GM12878 (cell line): ENCODE measurements around the gene MAP3K7CL. TPM values are rescaled to one million over a fixed set of nuclear protein-coding genes. Genes with fewer than 3 reads are reported as not detected.

Experiments
- BRCA1 ChIP-seq: IDR thresholded peaks from 2 replicates; pipeline ENCODE4 v1.6.1; 2011; ENCODE audit warnings: low read depth, low read length, improper control_type of control experiment
- CEBPB ChIP-seq, 2 experiments: fragments of 150-350 bp in 1 of 2; IDR thresholded peaks; 2 replicates each; pipeline ENCODE4 v1.6.1; 2012 to 2014; ENCODE audit warnings: low read depth in 2 of 2, low read length in 2 of 2, borderline replicate concordance in 1 of 2, inconsistent platforms in 1 of 2
- FOXM1 ChIP-seq: IDR thresholded peaks from 2 replicates; pipeline ENCODE4 v1.6.1; 2012; ENCODE audit warnings: low read depth, mild to moderate bottlenecking, inconsistent platforms, low read length, moderate library complexity
- GABPA ChIP-seq: IDR thresholded peaks from 2 replicates; pipeline ENCODE4 v1.6.1; 2014; ENCODE audit warnings: antibody characterized with exemption, low read depth, mild to moderate bottlenecking, inconsistent platforms
- JUNB ChIP-seq: IDR thresholded peaks from 2 replicates; pipeline ENCODE4 v1.6.1; 2016; ENCODE audit warnings: antibody characterized with exemption, mild to moderate bottlenecking
- LARP7 ChIP-seq: fragments of 450-650 bp; IDR thresholded peaks from 2 replicates; pipeline ENCODE4 v1.6.1; 2017; ENCODE audit warnings: mild to moderate bottlenecking
- MYB ChIP-seq: fragments of 150-350 bp; IDR thresholded peaks from 2 replicates; pipeline ENCODE4 v1.6.1; 2014; ENCODE audit warnings: mild to moderate bottlenecking, low read depth, low read length, borderline replicate concordance
- NFYB ChIP-seq: IDR thresholded peaks from 2 replicates; pipeline ENCODE4 v1.6.1; 2011; ENCODE audit warnings: low read depth, mild to moderate bottlenecking, low read length, improper control_type of control experiment, moderate library complexity; ENCODE audit not compliant: insufficient read depth
- NR2F1 ChIP-seq: fragments of 450-650 bp; conservative IDR thresholded peaks from 2 replicates; pipeline ENCODE4 v1.6.1; 2017; ENCODE audit warnings: mild to moderate bottlenecking
- NRF1 ChIP-seq: conservative IDR thresholded peaks from 2 replicates; pipeline ENCODE4 v1.6.1; 2011; ENCODE audit warnings: mild to moderate bottlenecking, low read depth, low read length, improper control_type of control experiment
- POLR2AphosphoS5 ChIP-seq: IDR thresholded peaks from 2 replicates; pipeline ENCODE4 v1.6.1; 2011; ENCODE audit warnings: mild to moderate bottlenecking, low read length, inconsistent platforms
- RAD21 ChIP-seq: IDR thresholded peaks from 2 replicates; pipeline ENCODE4 v1.6.1; 2011; ENCODE audit warnings: mild to moderate bottlenecking, low read depth, low read length, moderate library complexity; ENCODE audit not compliant: insufficient read depth
- RUNX3 ChIP-seq: IDR thresholded peaks from 2 replicates; pipeline ENCODE4 v1.6.1; 2012; ENCODE audit warnings: low read length, inconsistent platforms
- SMAD5 ChIP-seq: IDR thresholded peaks from 2 replicates; pipeline ENCODE4 v1.6.1; 2016; ENCODE audit warnings: antibody characterized with exemption, low read depth
- TAF1 ChIP-seq: IDR thresholded peaks from 2 replicates; pipeline ENCODE4 v1.6.1; 2011; ENCODE audit warnings: mild to moderate bottlenecking, low read depth, low read length, borderline replicate concordance
- TCF12 ChIP-seq: IDR thresholded peaks from 2 replicates; pipeline ENCODE4 v1.6.1; 2011; ENCODE audit warnings: low read depth, mild to moderate bottlenecking, low read length
- WRNIP1 ChIP-seq: IDR thresholded peaks from 2 replicates; pipeline ENCODE4 v1.6.1; 2011; ENCODE audit warnings: low read depth, low read length, improper control_type of control experiment, borderline replicate concordance
- ZNF24 ChIP-seq: fragments of 450-650 bp; IDR thresholded peaks from 2 replicates; pipeline ENCODE4 v1.6.1; 2017; ENCODE audit warnings: antibody characterized with exemption, mild to moderate bottlenecking
- ZSCAN29 ChIP-seq: fragments of 450-650 bp; IDR thresholded peaks from 2 replicates; pipeline ENCODE4 v1.6.1; 2017; ENCODE audit warnings: mild to moderate bottlenecking, moderate library complexity
- polyA plus RNA-seq, 11 experiments: library from polyadenylated mRNA; depleted of rRNA in 4 of 11; unstranded in 6 of 11; stranded (reverse) in 5 of 11; fragments of >200 nt; fragmentation: Nextera tagmentation in 4 of 11; fragmentation: Illumina TruSeq in 1 of 11; extraction: Ambion mirVana in 4 of 11; extraction: Trizol in 1 of 11; gene quantifications; 1 replicate in 1 of 11; 2 replicates in 10 of 11; pipeline versions ENCODE4 v1.2.1 to v1.2.3, GENCODE V29; 2011 to 2016; ENCODE audit warnings: inconsistent platforms in 2 of 11, missing spikeins in 2 of 11, low read depth in 1 of 11
- total RNA-seq, 4 experiments: library from RNA; depleted of rRNA in 3 of 4; stranded (reverse); fragments of >200 nt in 3 of 4; fragmentation: Illumina TruSeq in 1 of 4; extraction: Trizol in 1 of 4; gene quantifications; 2 replicates each; pipeline versions ENCODE4 v1.2.1 to v1.2.3, GENCODE V29; 2013 to 2021
- TF ChIP-seq, protein P1 (sequence below), 3 experiments: IDR thresholded peaks in 2 of 3; conservative IDR thresholded peaks in 1 of 3; 2 replicates each; pipeline ENCODE4 v1.5.1; 2011; ENCODE audit warnings: low read depth in 3 of 3, low read length in 3 of 3, mild to moderate bottlenecking in 3 of 3, control low read depth in 2 of 3, moderate library complexity in 2 of 3, inconsistent platforms in 1 of 3, mixed read lengths in 1 of 3; ENCODE audit not compliant: control insufficient read depth in 2 of 3, insufficient read depth in 1 of 3; ENCODE audit errors: extremely low read depth in 1 of 3
- TF ChIP-seq, protein P2 (sequence below): fragments of 450-650 bp; IDR thresholded peaks from 2 replicates; pipeline ENCODE4 v1.6.1; 2016; ENCODE audit warnings: mild to moderate bottlenecking
- TF ChIP-seq, protein P3 (sequence below): fragments of 450-650 bp; IDR thresholded peaks from 2 replicates; pipeline ENCODE4 v1.6.1; 2017; ENCODE audit warnings: borderline replicate concordance
- TF ChIP-seq, protein P4 (sequence below): fragments of 150-350 bp; IDR thresholded peaks from 2 replicates; pipeline ENCODE4 v1.6.1; 2016; ENCODE audit warnings: low read depth, low read length
- TF ChIP-seq, protein P5 (sequence below): fragments of 450-650 bp; IDR thresholded peaks from 2 replicates; pipeline ENCODE4 v1.6.1; 2016; ENCODE audit warnings: mild to moderate bottlenecking

Gene MAP3K7CL
- total and polyA plus RNA-seq, 10 of the 15 experiments (the other 5 are each of a cell fraction or from before 2014, with no cell fraction given), result 3.2 to 19.7 (median 6.6) TPM

DNA sequence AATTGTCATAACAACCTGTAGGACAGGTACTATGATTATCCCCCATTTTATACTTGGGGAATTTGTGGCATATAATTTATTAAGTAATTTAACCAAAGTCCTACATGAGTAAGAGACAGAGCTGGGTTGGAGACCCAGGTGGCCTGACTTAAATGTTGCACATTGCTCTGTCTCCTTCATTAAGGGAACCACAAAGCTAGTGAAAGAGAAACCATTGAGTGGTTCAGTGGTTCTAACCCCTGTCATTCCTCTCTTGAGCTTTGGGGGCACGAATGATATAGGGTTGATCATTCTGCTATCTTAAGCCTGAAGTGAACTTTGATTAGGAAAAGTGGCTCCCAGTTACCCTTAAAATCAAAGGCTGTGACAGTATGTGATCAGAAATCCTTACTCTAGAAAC lies 5.3 kb upstream of the MAP3K7CL start (continued):
- TF ChIP-seq NFYB, result no peak
- no peak for TF ChIP-seq BRCA1
- no peak for TF ChIP-seq NRF1
- TF ChIP-seq TAF1, result no peak
- TF ChIP-seq, protein P1, sequence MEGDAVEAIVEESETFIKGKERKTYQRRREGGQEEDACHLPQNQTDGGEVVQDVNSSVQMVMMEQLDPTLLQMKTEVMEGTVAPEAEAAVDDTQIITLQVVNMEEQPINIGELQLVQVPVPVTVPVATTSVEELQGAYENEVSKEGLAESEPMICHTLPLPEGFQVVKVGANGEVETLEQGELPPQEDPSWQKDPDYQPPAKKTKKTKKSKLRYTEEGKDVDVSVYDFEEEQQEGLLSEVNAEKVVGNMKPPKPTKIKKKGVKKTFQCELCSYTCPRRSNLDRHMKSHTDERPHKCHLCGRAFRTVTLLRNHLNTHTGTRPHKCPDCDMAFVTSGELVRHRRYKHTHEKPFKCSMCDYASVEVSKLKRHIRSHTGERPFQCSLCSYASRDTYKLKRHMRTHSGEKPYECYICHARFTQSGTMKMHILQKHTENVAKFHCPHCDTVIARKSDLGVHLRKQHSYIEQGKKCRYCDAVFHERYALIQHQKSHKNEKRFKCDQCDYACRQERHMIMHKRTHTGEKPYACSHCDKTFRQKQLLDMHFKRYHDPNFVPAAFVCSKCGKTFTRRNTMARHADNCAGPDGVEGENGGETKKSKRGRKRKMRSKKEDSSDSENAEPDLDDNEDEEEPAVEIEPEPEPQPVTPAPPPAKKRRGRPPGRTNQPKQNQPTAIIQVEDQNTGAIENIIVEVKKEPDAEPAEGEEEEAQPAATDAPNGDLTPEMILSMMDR (IDR thresholded peaks at IDR 0.05 in 2 of 3, conservative IDR thresholded peaks at IDR 0.05 in 1 of 3; ENCODE audit: control insufficient read depth in 2 of 3, extremely low read depth in 1 of 3, insufficient read depth in 1 of 3, low read depth in 3 of 3, low read length in 3 of 3), result peak in 2 of 3 experiments; percentile 16 to 26; a peak in 2 of 6 replicates
- TF ChIP-seq, protein P2, sequence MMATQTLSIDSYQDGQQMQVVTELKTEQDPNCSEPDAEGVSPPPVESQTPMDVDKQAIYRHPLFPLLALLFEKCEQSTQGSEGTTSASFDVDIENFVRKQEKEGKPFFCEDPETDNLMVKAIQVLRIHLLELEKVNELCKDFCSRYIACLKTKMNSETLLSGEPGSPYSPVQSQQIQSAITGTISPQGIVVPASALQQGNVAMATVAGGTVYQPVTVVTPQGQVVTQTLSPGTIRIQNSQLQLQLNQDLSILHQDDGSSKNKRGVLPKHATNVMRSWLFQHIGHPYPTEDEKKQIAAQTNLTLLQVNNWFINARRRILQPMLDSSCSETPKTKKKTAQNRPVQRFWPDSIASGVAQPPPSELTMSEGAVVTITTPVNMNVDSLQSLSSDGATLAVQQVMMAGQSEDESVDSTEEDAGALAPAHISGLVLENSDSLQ, result peak; percentile 64
- no peak for TF ChIP-seq POLR2AphosphoS5
- no peak for TF ChIP-seq GABPA
- TF ChIP-seq WRNIP1, result no peak
- TF ChIP-seq MYB, result no peak
- TF ChIP-seq, protein P3, sequence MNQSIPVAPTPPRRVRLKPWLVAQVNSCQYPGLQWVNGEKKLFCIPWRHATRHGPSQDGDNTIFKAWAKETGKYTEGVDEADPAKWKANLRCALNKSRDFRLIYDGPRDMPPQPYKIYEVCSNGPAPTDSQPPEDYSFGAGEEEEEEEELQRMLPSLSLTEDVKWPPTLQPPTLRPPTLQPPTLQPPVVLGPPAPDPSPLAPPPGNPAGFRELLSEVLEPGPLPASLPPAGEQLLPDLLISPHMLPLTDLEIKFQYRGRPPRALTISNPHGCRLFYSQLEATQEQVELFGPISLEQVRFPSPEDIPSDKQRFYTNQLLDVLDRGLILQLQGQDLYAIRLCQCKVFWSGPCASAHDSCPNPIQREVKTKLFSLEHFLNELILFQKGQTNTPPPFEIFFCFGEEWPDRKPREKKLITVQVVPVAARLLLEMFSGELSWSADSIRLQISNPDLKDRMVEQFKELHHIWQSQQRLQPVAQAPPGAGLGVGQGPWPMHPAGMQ, result no peak
- peak; percentile 49 for TF ChIP-seq NR2F1
- no peak for TF ChIP-seq CEBPB (IDR thresholded peaks at IDR 0.05; ENCODE audit: borderline replicate concordance in 1 of 2, low read depth in 2 of 2, low read length in 2 of 2)
- no peak for TF ChIP-seq JUNB
- no peak for TF ChIP-seq SMAD5
- TF ChIP-seq ZSCAN29, result no peak
- TF ChIP-seq LARP7, result no peak
- peak; percentile 32; the same call in 1 of the 2 replicates for TF ChIP-seq RAD21
- TF ChIP-seq RUNX3, result peak; percentile 88
- TF ChIP-seq FOXM1, result peak; percentile 26; the same call in 1 of the 2 replicates
- TF ChIP-seq ZNF24, result peak; percentile 86
- TF ChIP-seq, protein P4, sequence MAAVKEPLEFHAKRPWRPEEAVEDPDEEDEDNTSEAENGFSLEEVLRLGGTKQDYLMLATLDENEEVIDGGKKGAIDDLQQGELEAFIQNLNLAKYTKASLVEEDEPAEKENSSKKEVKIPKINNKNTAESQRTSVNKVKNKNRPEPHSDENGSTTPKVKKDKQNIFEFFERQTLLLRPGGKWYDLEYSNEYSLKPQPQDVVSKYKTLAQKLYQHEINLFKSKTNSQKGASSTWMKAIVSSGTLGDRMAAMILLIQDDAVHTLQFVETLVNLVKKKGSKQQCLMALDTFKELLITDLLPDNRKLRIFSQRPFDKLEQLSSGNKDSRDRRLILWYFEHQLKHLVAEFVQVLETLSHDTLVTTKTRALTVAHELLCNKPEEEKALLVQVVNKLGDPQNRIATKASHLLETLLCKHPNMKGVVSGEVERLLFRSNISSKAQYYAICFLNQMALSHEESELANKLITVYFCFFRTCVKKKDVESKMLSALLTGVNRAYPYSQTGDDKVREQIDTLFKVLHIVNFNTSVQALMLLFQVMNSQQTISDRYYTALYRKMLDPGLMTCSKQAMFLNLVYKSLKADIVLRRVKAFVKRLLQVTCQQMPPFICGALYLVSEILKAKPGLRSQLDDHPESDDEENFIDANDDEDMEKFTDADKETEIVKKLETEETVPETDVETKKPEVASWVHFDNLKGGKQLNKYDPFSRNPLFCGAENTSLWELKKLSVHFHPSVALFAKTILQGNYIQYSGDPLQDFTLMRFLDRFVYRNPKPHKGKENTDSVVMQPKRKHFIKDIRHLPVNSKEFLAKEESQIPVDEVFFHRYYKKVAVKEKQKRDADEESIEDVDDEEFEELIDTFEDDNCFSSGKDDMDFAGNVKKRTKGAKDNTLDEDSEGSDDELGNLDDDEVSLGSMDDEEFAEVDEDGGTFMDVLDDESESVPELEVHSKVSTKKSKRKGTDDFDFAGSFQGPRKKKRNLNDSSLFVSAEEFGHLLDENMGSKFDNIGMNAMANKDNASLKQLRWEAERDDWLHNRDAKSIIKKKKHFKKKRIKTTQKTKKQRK, result no peak
- TF ChIP-seq, protein P5, sequence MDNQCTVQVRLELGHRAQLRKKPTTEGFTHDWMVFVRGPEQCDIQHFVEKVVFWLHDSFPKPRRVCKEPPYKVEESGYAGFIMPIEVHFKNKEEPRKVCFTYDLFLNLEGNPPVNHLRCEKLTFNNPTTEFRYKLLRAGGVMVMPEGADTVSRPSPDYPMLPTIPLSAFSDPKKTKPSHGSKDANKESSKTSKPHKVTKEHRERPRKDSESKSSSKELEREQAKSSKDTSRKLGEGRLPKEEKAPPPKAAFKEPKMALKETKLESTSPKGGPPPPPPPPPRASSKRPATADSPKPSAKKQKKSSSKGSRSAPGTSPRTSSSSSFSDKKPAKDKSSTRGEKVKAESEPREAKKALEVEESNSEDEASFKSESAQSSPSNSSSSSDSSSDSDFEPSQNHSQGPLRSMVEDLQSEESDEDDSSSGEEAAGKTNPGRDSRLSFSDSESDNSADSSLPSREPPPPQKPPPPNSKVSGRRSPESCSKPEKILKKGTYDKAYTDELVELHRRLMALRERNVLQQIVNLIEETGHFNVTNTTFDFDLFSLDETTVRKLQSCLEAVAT, result peak; percentile 84
- TF ChIP-seq TCF12, result peak; percentile 74; the same call in 1 of the 2 replicates
